H1 (cell line): ENCODE data around the gene GAB3. TPM values are rescaled to one million over a fixed set of nuclear protein-coding genes. Genes with fewer than 3 reads are reported as not detected.

Experiments used
- CTCF ChIA-PET: fragments of 300-600 bp; sonication (Branson Sonifier 250); formaldehyde crosslinking; loops from one replicate; lab custom pipeline; 2021; ENCODE audit not compliant: partially characterized antibody; lab: Charles Lee
- POLR2A ChIA-PET: fragments of 300-600 bp; sonication (Branson Sonifier 250); formaldehyde crosslinking; loops from one replicate; lab custom pipeline; 2021; ENCODE audit warnings: inconsistent platforms; ENCODE audit not compliant: partially characterized antibody; lab: Charles Lee
- DNase-seq, 2 experiments: peaks; one replicate each; pipeline versions ENCODE4 v3.0.0 to v3.0.0-alpha.2; 2010 to 2022; ENCODE audit warnings: low spot score in 2 of 2, low read depth in 1 of 2, mixed read lengths in 1 of 2
- FAIRE-seq: peaks from 2 replicates; lab custom pipeline; 2011; peaks lifted over from hg19 to GRCh38; lab: Jason Lieb, UNC
- H2AFZ ChIP-seq: 2 replicates; pipeline ENCODE4 v1.8.1; 2012; ENCODE audit warnings: low read length, inconsistent platforms
- H2AK5ac ChIP-seq: 2 replicates; pipeline ENCODE4 v1.6.1; 2013; ENCODE audit warnings: low read depth, low read length
- H2BK120ac ChIP-seq: replicated peaks from 2 replicates; pipeline ENCODE3; 2013; ENCODE audit warnings: low read depth, low read length, inconsistent platforms
- H2BK12ac ChIP-seq: 2 replicates; pipeline ENCODE4 v1.6.1; 2013; ENCODE audit warnings: low read depth, low read length
- H2BK15ac ChIP-seq: 2 replicates; pipeline ENCODE4 v1.6.1; 2013; ENCODE audit warnings: low read length
- H2BK20ac ChIP-seq: 2 replicates; pipeline ENCODE4 v1.6.1; 2013; ENCODE audit warnings: low read length
- H2BK5ac ChIP-seq: 2 replicates; pipeline ENCODE4 v1.6.1; 2013; ENCODE audit warnings: low read depth, low read length
- H3K14ac ChIP-seq: 2 replicates; pipeline ENCODE4 v1.6.1; 2013; ENCODE audit warnings: inconsistent platforms; ENCODE audit not compliant: insufficient read length
- H3K18ac ChIP-seq: 2 replicates; pipeline ENCODE4 v1.6.1; 2013; ENCODE audit warnings: low read length; ENCODE audit errors: extremely low read depth
- H3K23ac ChIP-seq: 2 replicates; pipeline ENCODE4 v1.6.1; 2013; ENCODE audit warnings: inconsistent platforms; ENCODE audit not compliant: insufficient read length
- H3K23me2 ChIP-seq: 2 replicates; pipeline ENCODE4 v1.6.1; 2013; ENCODE audit warnings: low read depth, low read length
- H3K27ac ChIP-seq: 2 replicates; pipeline ENCODE4 v1.6.1; 2011; ENCODE audit warnings: low read depth, low read length, inconsistent platforms
- H3K27me3 ChIP-seq, 4 experiments: replicated peaks in 1 of 4; 1 replicate in 1 of 4; 2 replicates in 3 of 4; pipeline versions ENCODE4 v1.6.1 to v1.8.1; 2011 to 2013; ENCODE audit warnings: low read length in 3 of 4, mild to moderate bottlenecking in 3 of 4, inconsistent platforms in 2 of 4, mixed read lengths in 2 of 4, moderate library complexity in 1 of 4; ENCODE audit not compliant: control insufficient read depth in 3 of 4, insufficient read depth in 3 of 4; ENCODE audit errors: extremely low read depth in 1 of 4
- H3K36me3 ChIP-seq, 4 experiments: 2 replicates each; pipeline versions ENCODE4 v1.6.1 to v1.8.1; 2011 to 2013; ENCODE audit warnings: mild to moderate bottlenecking in 4 of 4, low read length in 3 of 4, moderate library complexity in 2 of 4, control low read depth in 1 of 4, inconsistent platforms in 1 of 4; ENCODE audit not compliant: insufficient read depth in 4 of 4, control insufficient read depth in 2 of 4
- H3K4ac ChIP-seq: replicated peaks from 2 replicates; pipeline ENCODE3; 2013; ENCODE audit warnings: low read length, low read depth, mixed read lengths, inconsistent platforms; ENCODE audit not compliant: insufficient read length
- H3K4me1 ChIP-seq, 4 experiments: replicated peaks in 1 of 4; 1 replicate in 1 of 4; 2 replicates in 3 of 4; pipeline versions ENCODE4 v1.6.1 to v1.8.1; 2011 to 2013; ENCODE audit warnings: low read length in 3 of 4, inconsistent platforms in 2 of 4, mixed read lengths in 1 of 4; ENCODE audit not compliant: insufficient read depth in 4 of 4, control insufficient read depth in 3 of 4
- H3K4me2 ChIP-seq, 2 experiments: 2 replicates each; pipeline versions ENCODE4 v1.6.1 to v1.8.1; 2011 to 2013; ENCODE audit warnings: low read depth in 2 of 2, low read length in 2 of 2, control low read depth in 1 of 2, inconsistent platforms in 1 of 2, mild to moderate bottlenecking in 1 of 2; ENCODE audit not compliant: insufficient read depth in 1 of 2
- H3K4me3 ChIP-seq, 4 experiments: fragments of 200-600, 300-600 bp in 1 of 4; sonication (generic), shearing (Covaris generic), sonication (Bioruptor Twin) in 1 of 4; 2 replicates each; pipeline versions ENCODE4 v1.5.1 to v1.8.1; 2011 to 2016; ENCODE audit warnings: low read length in 4 of 4, low read depth in 3 of 4, control low read depth in 2 of 4, inconsistent platforms in 2 of 4, mild to moderate bottlenecking in 2 of 4, mixed read lengths in 1 of 4, moderate library complexity in 1 of 4; ENCODE audit not compliant: insufficient read depth in 2 of 4; ENCODE audit errors: extremely low read depth in 1 of 4
- H3K56ac ChIP-seq: replicated peaks from 2 replicates; pipeline ENCODE3; 2013; ENCODE audit warnings: low read depth, mild to moderate bottlenecking, mixed read lengths, low read length, inconsistent platforms; ENCODE audit not compliant: insufficient read length
- H3K79me1 ChIP-seq: 2 replicates; pipeline ENCODE4 v1.6.1; 2013; ENCODE audit warnings: low read depth, low read length, control low read depth
- H3K79me2 ChIP-seq, 2 experiments: 2 replicates each; pipeline versions ENCODE4 v1.6.1 to v1.8.1; 2012 to 2013; ENCODE audit warnings: low read length in 2 of 2, mild to moderate bottlenecking in 2 of 2, inconsistent platforms in 1 of 2; ENCODE audit not compliant: insufficient read depth in 2 of 2, control insufficient read depth in 1 of 2
- H3K9ac ChIP-seq, 4 experiments: replicated peaks in 1 of 4; 1 replicate in 1 of 4; 2 replicates in 3 of 4; pipeline versions ENCODE4 v1.6.1 to v1.8.1; 2011 to 2013; ENCODE audit warnings: low read depth in 3 of 4, low read length in 3 of 4, control low read depth in 2 of 4, mild to moderate bottlenecking in 2 of 4, moderate library complexity in 2 of 4, inconsistent platforms in 1 of 4; ENCODE audit errors: extremely low read depth in 1 of 4
- H3K9me3 ChIP-seq, 2 experiments: 2 replicates each; pipeline versions ENCODE4 v1.6.1 to v1.8.1; 2012 to 2013; ENCODE audit warnings: mild to moderate bottlenecking in 2 of 2, moderate library complexity in 2 of 2, control low read depth in 1 of 2, inconsistent platforms in 1 of 2, low read depth in 1 of 2, low read length in 1 of 2, mixed read lengths in 1 of 2; ENCODE audit not compliant: insufficient read depth in 2 of 2
- H4K20me1 ChIP-seq, 2 experiments: replicated peaks in 1 of 2; 2 replicates each; pipeline versions ENCODE3 to v1.8.1; 2011 to 2013; ENCODE audit warnings: inconsistent platforms in 2 of 2, low read length in 2 of 2, mild to moderate bottlenecking in 1 of 2; ENCODE audit not compliant: insufficient read depth in 2 of 2, control insufficient read depth in 1 of 2
- H4K5ac ChIP-seq: 2 replicates; pipeline ENCODE4 v1.6.1; 2013; ENCODE audit warnings: low read length, low read depth, mixed read lengths, inconsistent platforms; ENCODE audit not compliant: insufficient read length
- H4K8ac ChIP-seq: 2 replicates; pipeline ENCODE4 v1.8.0; 2013; ENCODE audit warnings: mild to moderate bottlenecking, moderate library complexity, low read length, inconsistent platforms; ENCODE audit not compliant: insufficient read depth; ENCODE audit errors: extremely low read depth
- H4K91ac ChIP-seq: replicated peaks from 2 replicates; pipeline ENCODE3; 2013; ENCODE audit warnings: low read length, mixed read lengths, inconsistent platforms; ENCODE audit not compliant: insufficient read length
- GTF2F1 ChIP-seq: IDR thresholded peaks from 2 replicates; pipeline ENCODE4 v1.6.1; 2012; ENCODE audit warnings: low read depth, low read length, improper control_type of control experiment, borderline replicate concordance
- JUN ChIP-seq: IDR thresholded peaks from 2 replicates; pipeline ENCODE4 v1.6.1; 2011; ENCODE audit warnings: low read depth, mild to moderate bottlenecking, improper control_type of control experiment, low read length
- KDM4A ChIP-seq: IDR thresholded peaks from one replicate; pipeline ENCODE4 v1.7.1; 2012; ENCODE audit warnings: low read depth, mild to moderate bottlenecking, moderate library complexity, low read length, inconsistent platforms; ENCODE audit not compliant: severe bottlenecking
- SIN3A ChIP-seq, 2 experiments: IDR thresholded peaks in 1 of 2; conservative IDR thresholded peaks in 1 of 2; 2 replicates each; pipeline ENCODE4 v1.6.1; 2011 to 2012; ENCODE audit warnings: low read length in 2 of 2, improper control_type of control experiment in 1 of 2, low read depth in 1 of 2, mild to moderate bottlenecking in 1 of 2
- SP4 ChIP-seq: IDR thresholded peaks from 2 replicates; pipeline ENCODE4 v1.6.1; 2012; ENCODE audit warnings: low read length, inconsistent platforms
- SUZ12 ChIP-seq: fragments of 200-600 bp; sonication (generic); IDR thresholded peaks from 2 replicates; pipeline ENCODE4 v1.6.1; 2012; ENCODE audit warnings: mild to moderate bottlenecking, inconsistent platforms, low read length, moderate library complexity, mixed read lengths
- TAF1 ChIP-seq: IDR thresholded peaks from 2 replicates; pipeline ENCODE4 v1.6.1; 2011; ENCODE audit warnings: mild to moderate bottlenecking, low read depth, low read length
- WGBS, 2 experiments: shearing (Covaris generic) in 1 of 2; methylation state at CpG; one replicate each; pipeline versions ENCODE4 v1.1.6 to v1.1.7; 2013 to 2015; ENCODE audit warnings: low lambda C conversion rate in 2 of 2, mixed read lengths in 2 of 2, inconsistent platforms in 1 of 2, low coverage in 1 of 2, missing lambda C conversion rate in 1 of 2; ENCODE audit not compliant: insufficient replicate concordance in 2 of 2, insufficient coverage in 1 of 2, insufficient read length in 1 of 2; ENCODE audit errors: extremely low coverage in 1 of 2, missing lambda C conversion rate in 1 of 2; 5-methylcytosine and 5-hydroxymethylcytosine counted together
- polyA plus RNA-seq, 7 experiments: library from polyadenylated mRNA; depleted of rRNA in 3 of 7; stranded (reverse) in 5 of 7; unstranded in 2 of 7; fragments of >200 nt in 5 of 7; fragments of 200-250 nt in 2 of 7; gene quantifications; 1 replicate in 5 of 7; 2 replicates in 1 of 7; 4 replicates in 1 of 7; pipeline versions ENCODE4 v1.2.1 to v1.2.3, GENCODE V29; 2011 to 2013; ENCODE audit warnings: missing spikeins in 2 of 7, mixed read lengths in 2 of 7
- total RNA-seq: library from RNA; stranded (reverse); fragmentation: NEBNext Ultra II Directional; extraction: Animal tissue kit (Norgen Biotek cat#: 25700); gene quantifications from 2 replicates; pipeline ENCODE4 v1.2.1, GENCODE V29; 2021

GAB3 gene
- total and polyA plus RNA-seq, 2 of the 8 experiments (the other 6 are each of a cell fraction or from before 2014, with no cell fraction given): 0.48 to 1.2 TPM

DNA sequence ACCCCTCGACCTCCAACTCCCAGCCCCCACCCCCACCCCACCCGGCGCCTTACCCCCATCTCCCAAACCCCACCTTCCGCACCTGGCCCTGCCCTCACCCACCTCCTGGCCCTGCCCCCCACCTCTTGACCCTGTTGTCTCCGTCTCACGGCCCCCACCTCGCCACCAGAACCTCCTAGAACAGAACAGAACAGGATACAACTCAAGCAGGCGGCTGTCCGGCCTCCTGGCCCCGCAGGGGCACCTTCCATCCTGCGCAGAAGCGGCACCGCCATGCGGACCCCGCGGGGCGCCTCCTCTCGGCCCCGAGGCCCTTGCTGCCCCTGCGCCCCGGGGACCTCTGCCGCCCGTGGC is 97.9 kb downstream of the GAB3 start:
- Histone ChIP-seq H3K4ac (no peak overlapping the region), H3K4me3 (no peak overlapping the region), H3K79me1 (no peaks in the 10 kb centered on the region), H3K4me1 (peaks cover 0 to 4% (median 0%) of the 10 kb centered on the region in 4 experiments; a peak in 1 of 7 replicates), H3K79me2 (no peaks in the 10 kb centered on the region), H3K23ac (no peak overlapping the region), H3K18ac (no peak overlapping the region), H3K14ac (no peak overlapping the region), H3K9ac (no peak overlapping the region), H4K8ac (no peak overlapping the region), H2AFZ (no peak overlapping the region), H2AK5ac (no peak overlapping the region), H3K56ac (no peak overlapping the region), H3K9me3 (no peaks in the 10 kb centered on the region), H2BK15ac (no peak overlapping the region), H3K27ac (no peak overlapping the region), H2BK12ac (no peak overlapping the region), H3K23me2 (no peaks in the 10 kb centered on the region), H3K36me3 (no peaks in the 10 kb centered on the region), H2BK5ac (no peak overlapping the region), H2BK120ac (no peak overlapping the region), H4K91ac (no peak overlapping the region), H3K27me3 (no peaks in the 10 kb centered on the region), H2BK20ac (no peak overlapping the region), H3K4me2 (no peak overlapping the region), H4K5ac (no peak overlapping the region), H4K20me1 (no peaks in the 10 kb centered on the region)
- POLR2A ChIA-PET: no interaction called here
- TF ChIP-seq KDM4A (no peak), TAF1 (no peak), SIN3A (conservative IDR thresholded peaks at IDR 0.05 in 1 of 2, IDR thresholded peaks at IDR 0.05 in 1 of 2; ENCODE audit: low read depth in 1 of 2, low read length in 2 of 2) (no peak), SP4 (no peak), GTF2F1 (no peak), SUZ12 (no peak), JUN (no peak)
- no peak for FAIRE-seq
- CTCF ChIA-PET: no interaction called here
- DNase-seq: no peak
- 100% methylated on average over 4 of the region's 23 CpGs; no CpG with 5 or more reads in 1 of the 2 experiments for WGBS, 2 experiments
